A673 (cell line): Measurements from ENCODE around the gene NDUFS7.

ENCODE experiments used
- CTCF ChIP-seq: fragments of 300-800, 200-600 bp; sonication (generic); conservative IDR thresholded peaks from 2 replicates; pipeline ENCODE4 v1.5.1; 2017; ENCODE audit warnings: low read depth, mild to moderate bottlenecking, antibody characterized with exemption, low read length, moderate library complexity, mixed read lengths
- EZH2 ChIP-seq: fragments of 200-600 bp; sonication (generic); IDR thresholded peaks from 2 replicates; pipeline ENCODE4 v1.6.1; 2017; ENCODE audit warnings: borderline replicate concordance, low read depth, mild to moderate bottlenecking, mixed read lengths, antibody characterized with exemption, low read length; ENCODE audit not compliant: poor library complexity, severe bottlenecking

DNA sequence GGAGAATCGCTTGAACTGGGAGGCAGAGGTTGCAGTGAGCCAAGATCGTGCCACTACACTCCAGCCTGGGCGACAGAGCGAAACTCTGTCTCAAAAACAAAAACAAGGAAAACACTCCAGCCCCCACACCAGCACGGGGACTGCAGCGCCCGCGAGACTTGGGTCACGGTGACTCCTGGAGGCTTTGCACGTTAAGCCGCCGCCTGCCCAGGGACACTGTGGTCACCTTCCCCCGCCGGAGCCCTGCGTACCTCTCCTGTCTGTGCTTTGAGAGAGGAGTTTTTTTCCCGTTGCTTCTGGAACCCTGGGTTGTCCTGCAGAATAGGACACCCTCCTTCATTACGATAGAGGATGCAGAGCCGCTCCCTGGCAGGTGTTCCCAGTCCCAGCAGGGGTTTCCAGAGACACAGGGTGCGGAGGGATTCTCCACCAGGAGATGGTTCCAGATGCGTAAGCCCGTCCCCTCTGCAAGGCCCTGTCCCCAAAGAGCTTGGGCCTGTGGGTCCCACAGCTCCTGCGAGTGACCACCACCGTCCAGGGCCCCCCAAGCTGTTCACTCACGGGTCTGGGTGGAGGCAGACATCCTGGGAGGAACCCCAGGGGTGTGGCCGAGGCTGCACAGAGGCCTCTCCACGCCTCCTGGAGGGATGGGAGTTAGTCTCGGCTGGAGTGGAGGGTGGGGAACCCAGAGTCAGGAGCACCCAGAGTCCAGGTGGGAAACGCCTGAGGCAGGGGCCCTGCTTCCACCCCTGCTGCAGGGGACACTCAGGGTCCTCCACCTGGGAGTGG, 42.8 kb upstream of the NDUFS7 start:
- TF ChIP-seq CTCF (no peak), EZH2 (no peak)
